Vagina (tissue), 2 donors: ENCODE measurements around the gene SNRPF. TPM values are rescaled to one million over a fixed set of nuclear protein-coding genes. Genes with fewer than 3 reads are reported as not detected.

Source experiments
- DNase-seq, 2 donors: peaks; one replicate each; pipeline ENCODE4 v3.0.0-alpha.2; 2017; ENCODE audit errors: extremely low spot score in 2 of 2
- H3K27ac ChIP-seq: fragments of 200-600 bp; sonication (generic); one replicate; pipeline ENCODE4 v1.5.1; 2019
- H3K27me3 ChIP-seq: fragments of 200-600 bp; sonication (generic); one replicate; pipeline ENCODE4 v1.5.1; 2019
- H3K36me3 ChIP-seq, 2 donors: fragments of 200-600 bp; sonication (generic); one replicate each; pipeline ENCODE4 v1.5.1; 2017 to 2019
- H3K4me1 ChIP-seq: fragments of 200-600 bp; sonication (generic); one replicate; pipeline ENCODE4 v1.5.1; 2019
- H3K4me3 ChIP-seq, 2 donors: fragments of 200-600 bp; sonication (generic); 1 replicate in 1 of 2; 2 replicates in 1 of 2; pipeline ENCODE4 v1.5.1; 2016 to 2019
- H3K9me3 ChIP-seq: fragments of 200-600 bp; sonication (generic); one replicate; pipeline ENCODE4 v1.5.1; 2019
- CTCF ChIP-seq, 3 experiments: fragments of 450-650 bp in 2 of 3; fragments of 200-600 bp in 1 of 3; sonication (generic) in 1 of 3; IDR thresholded peaks; one replicate each; pipeline ENCODE4 v1.5.1; 2017 to 2019; ENCODE audit warnings: antibody characterized with exemption in 3 of 3, mild to moderate bottlenecking in 2 of 3, moderate library complexity in 2 of 3
- POLR2A ChIP-seq, 2 donors: fragments of 450-650 bp; IDR thresholded peaks; one replicate each; pipeline ENCODE4 v1.6.1; 2017; ENCODE audit warnings: antibody characterized with exemption in 2 of 2, mild to moderate bottlenecking in 2 of 2, moderate library complexity in 2 of 2
- POLR2AphosphoS5 ChIP-seq, 2 donors: sonication (generic); formaldehyde crosslinking; IDR thresholded peaks; one replicate each; pipeline ENCODE4 v1.9.0; 2017; ENCODE audit warnings: antibody characterized with exemption in 2 of 2, mild to moderate bottlenecking in 2 of 2, low read depth in 1 of 2; ENCODE audit not compliant: insufficient read depth in 1 of 2
- intact Hi-C: fragments of 100-400 bp; cut with DNase I; formaldehyde crosslinking; loops from one replicate; pipeline ENCODE4 v1.15.1; 2023
- total RNA-seq: library from RNA; depleted of rRNA; stranded (reverse); fragments of >200 nt; gene quantifications from one replicate; pipeline ENCODE4 v1.2.3, GENCODE V29; 2016

The SNRPF gene
- total RNA-seq, 1 donor from 2014 or later = 4.9 TPM

- Histone ChIP-seq H3K27ac (no peak overlapping the region), H3K9me3 (no peaks in the 10 kb centered on the region), H3K27me3 (no peaks in the 10 kb centered on the region), H3K4me3 (no peak overlapping the region), H3K36me3 (no peaks in the 10 kb centered on the region), H3K4me1 (no peaks in the 10 kb centered on the region)
- DNase-seq = no peak
- intact Hi-C loops = no loop called here
- no peak for TF ChIP-seq POLR2AphosphoS5 (IDR thresholded peaks at IDR 0.05; ENCODE audit: insufficient read depth in 1 of 2, low read depth in 1 of 2)
- no peak for TF ChIP-seq POLR2A (IDR thresholded peaks at IDR 0.05)
- peak in 2 of 3 experiments; percentile 24 to 40 for TF ChIP-seq CTCF (IDR thresholded peaks at IDR 0.05)
These were observed 38.6 kb upstream of the SNRPF start for GRCh38 chr12:95820096-95820703.

GRCh38 chr12:95829395-95829794, 29.4 kb upstream of the SNRPF start:
- Histone ChIP-seq H3K4me3 (no peak overlapping the region), H3K4me1 (no peaks in the 10 kb centered on the region), H3K27me3 (no peaks in the 10 kb centered on the region), H3K27ac (no peak overlapping the region), H3K9me3 (no peaks in the 10 kb centered on the region), H3K36me3 (no peaks in the 10 kb centered on the region)
- intact Hi-C loops = no loop called here
- TF ChIP-seq POLR2AphosphoS5 (IDR thresholded peaks at IDR 0.05; ENCODE audit: insufficient read depth in 1 of 2, low read depth in 1 of 2) (no peak), CTCF (IDR thresholded peaks at IDR 0.05) (no peak), POLR2A (IDR thresholded peaks at IDR 0.05) (no peak)
- DNase-seq = no peak

GRCh38 chr12:95830335-95831089, 28.2 kb upstream of the SNRPF start:
- DNase-seq = no peak
- intact Hi-C loops = no loop called here

GRCh38 chr12:95834572-95834971, 24.2 kb upstream of the SNRPF start:
- no peak overlapping the region for H3K27ac ChIP-seq
- H3K4me3 ChIP-seq = no peak overlapping the region
- H3K4me1 ChIP-seq = peaks cover 10% of the 10 kb centered on the region
- no peak for TF ChIP-seq POLR2AphosphoS5 (IDR thresholded peaks at IDR 0.05; ENCODE audit: insufficient read depth in 1 of 2, low read depth in 1 of 2)
- TF ChIP-seq CTCF (IDR thresholded peaks at IDR 0.05) = no peak
- no peak for TF ChIP-seq POLR2A (IDR thresholded peaks at IDR 0.05)
- no peaks in the 10 kb centered on the region for H3K36me3 ChIP-seq
- no peak for DNase-seq
- H3K27me3 ChIP-seq = no peaks in the 10 kb centered on the region
- no peaks in the 10 kb centered on the region for H3K9me3 ChIP-seq
- intact Hi-C loops = no loop called here

More at GRCh38 chr12:95830335-95831089, 28.2 kb upstream of the SNRPF start:
- no peaks in the 10 kb centered on the region for H3K27me3 ChIP-seq
- no peaks in the 10 kb centered on the region for H3K9me3 ChIP-seq
- no peak overlapping the region for H3K27ac ChIP-seq
- no peak overlapping the region for H3K4me3 ChIP-seq
- no peaks in the 10 kb centered on the region for H3K4me1 ChIP-seq
- no peaks in the 10 kb centered on the region for H3K36me3 ChIP-seq
- TF ChIP-seq POLR2AphosphoS5 (IDR thresholded peaks at IDR 0.05; ENCODE audit: insufficient read depth in 1 of 2, low read depth in 1 of 2) (no peak), POLR2A (IDR thresholded peaks at IDR 0.05) (no peak)

GRCh38 chr12:95836185-95836609, 22.6 kb upstream of the SNRPF start:
- intact Hi-C loops = no loop called here
- Histone ChIP-seq H3K4me3 (no peak overlapping the region), H3K4me1 (peaks cover 10% of the 10 kb centered on the region), H3K27ac (no peak overlapping the region), H3K36me3 (no peaks in the 10 kb centered on the region), H3K27me3 (no peaks in the 10 kb centered on the region), H3K9me3 (no peaks in the 10 kb centered on the region)
- no peak for DNase-seq
- TF ChIP-seq POLR2AphosphoS5 (IDR thresholded peaks at IDR 0.05; ENCODE audit: insufficient read depth in 1 of 2, low read depth in 1 of 2) (no peak), CTCF (IDR thresholded peaks at IDR 0.05) (no peak), POLR2A (IDR thresholded peaks at IDR 0.05) (no peak)
